HFF-Myc (cell line): ENCODE data around the gene MGARP.

Experiments
- DNase-seq: peaks from one replicate; pipeline ENCODE4 v3.0.0-alpha.2; 2011; ENCODE audit warnings: low read depth; ENCODE audit errors: extremely low read depth
- H3K4me3 ChIP-seq: replicated peaks from 2 replicates; pipeline ENCODE4 v1.5.1; 2011; ENCODE audit warnings: low read depth, mild to moderate bottlenecking, control low read depth, low read length
- TF ChIP-seq, protein P1 (sequence below): IDR thresholded peaks from 2 replicates; pipeline ENCODE4 v1.5.1; 2012; ENCODE audit warnings: mild to moderate bottlenecking, low read depth, low read length, control low read depth; ENCODE audit errors: missing control alignments

Gene MGARP

DNA sequence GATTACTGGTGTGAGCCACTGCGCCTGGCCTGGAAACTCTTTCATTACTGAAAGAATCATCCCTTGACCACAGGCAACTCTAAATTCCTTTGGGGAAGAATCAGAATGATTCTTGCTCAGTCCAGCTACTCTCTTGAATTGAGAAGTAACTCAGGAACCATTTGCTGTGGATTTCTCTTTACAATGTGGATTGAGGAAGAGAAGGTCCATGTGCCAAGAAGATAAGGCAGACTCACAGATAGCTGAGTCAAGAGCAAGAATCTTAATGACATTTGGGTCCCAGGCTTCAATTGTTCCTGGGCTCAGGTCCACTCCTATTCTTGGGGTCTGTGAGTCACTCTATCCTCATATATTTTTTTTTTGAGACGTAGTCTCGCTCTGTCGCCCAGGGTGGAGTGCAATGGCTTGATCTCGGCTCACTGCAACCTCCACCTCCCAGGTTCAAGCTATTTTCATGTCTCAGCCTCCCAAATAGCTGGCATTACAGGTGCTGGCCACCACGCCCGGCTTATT is 6.2 kb upstream of the MGARP start:
- DNase-seq, result no peak
- TF ChIP-seq, protein P1, sequence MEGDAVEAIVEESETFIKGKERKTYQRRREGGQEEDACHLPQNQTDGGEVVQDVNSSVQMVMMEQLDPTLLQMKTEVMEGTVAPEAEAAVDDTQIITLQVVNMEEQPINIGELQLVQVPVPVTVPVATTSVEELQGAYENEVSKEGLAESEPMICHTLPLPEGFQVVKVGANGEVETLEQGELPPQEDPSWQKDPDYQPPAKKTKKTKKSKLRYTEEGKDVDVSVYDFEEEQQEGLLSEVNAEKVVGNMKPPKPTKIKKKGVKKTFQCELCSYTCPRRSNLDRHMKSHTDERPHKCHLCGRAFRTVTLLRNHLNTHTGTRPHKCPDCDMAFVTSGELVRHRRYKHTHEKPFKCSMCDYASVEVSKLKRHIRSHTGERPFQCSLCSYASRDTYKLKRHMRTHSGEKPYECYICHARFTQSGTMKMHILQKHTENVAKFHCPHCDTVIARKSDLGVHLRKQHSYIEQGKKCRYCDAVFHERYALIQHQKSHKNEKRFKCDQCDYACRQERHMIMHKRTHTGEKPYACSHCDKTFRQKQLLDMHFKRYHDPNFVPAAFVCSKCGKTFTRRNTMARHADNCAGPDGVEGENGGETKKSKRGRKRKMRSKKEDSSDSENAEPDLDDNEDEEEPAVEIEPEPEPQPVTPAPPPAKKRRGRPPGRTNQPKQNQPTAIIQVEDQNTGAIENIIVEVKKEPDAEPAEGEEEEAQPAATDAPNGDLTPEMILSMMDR, result no peak
- H3K4me3 ChIP-seq, result no peak overlapping the region

DNA sequence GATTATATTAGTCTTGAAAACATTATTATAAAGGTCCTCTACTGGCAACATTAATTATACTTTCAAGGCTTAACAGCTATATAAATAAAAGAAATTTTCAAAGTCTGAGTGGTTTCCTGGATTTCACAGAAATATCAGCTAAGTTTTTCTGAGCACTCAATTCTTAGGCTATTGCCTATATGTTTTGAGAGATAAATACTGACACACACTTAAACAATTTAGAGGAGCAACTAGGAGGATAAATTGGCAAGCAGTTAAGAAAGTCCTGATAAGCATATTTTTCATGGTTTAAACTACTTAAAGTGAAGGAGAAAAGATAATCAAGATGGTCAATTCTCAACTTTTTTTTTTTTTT is 2.7 kb upstream of the MGARP start:
- no peak for DNase-seq

DNA sequence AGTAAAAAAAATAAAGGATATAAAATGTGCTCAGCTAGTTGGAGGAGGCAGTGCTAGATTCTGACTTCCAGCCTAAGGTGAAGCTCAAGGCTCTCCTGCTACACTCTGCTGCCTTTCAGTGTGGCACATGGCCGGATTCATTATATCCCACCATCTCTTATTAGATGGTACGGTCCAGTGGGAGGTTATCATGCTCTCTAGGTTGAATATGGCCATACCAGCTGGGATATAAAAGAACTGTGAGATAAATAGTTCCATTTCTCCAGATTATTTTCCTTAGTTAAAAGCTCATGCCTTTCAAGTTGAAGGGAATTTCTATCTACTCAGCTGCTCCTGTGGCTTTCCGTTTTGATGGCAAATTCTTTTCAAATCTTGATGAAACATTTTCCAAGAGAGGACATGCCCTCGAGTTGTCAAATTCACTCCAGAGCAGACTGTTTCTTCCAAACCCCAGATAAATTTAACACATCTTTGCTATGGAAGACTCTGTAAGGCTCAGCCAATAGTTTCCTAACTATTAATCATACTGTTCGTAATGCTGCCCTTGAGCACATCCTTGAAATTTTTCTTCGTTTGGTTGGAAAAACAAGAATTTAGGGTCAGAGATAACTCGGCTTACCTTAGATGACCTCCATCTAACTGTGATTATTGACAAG is 2.2 kb upstream of the MGARP start:
- TF ChIP-seq, protein P1, result no peak
- H3K4me3 ChIP-seq, result no peak overlapping the region
- DNase-seq, result no peak

More for the DNA sequence above, 2.7 kb upstream of the MGARP start:
- no peak overlapping the region for H3K4me3 ChIP-seq
- TF ChIP-seq, protein P1, result no peak

DNA sequence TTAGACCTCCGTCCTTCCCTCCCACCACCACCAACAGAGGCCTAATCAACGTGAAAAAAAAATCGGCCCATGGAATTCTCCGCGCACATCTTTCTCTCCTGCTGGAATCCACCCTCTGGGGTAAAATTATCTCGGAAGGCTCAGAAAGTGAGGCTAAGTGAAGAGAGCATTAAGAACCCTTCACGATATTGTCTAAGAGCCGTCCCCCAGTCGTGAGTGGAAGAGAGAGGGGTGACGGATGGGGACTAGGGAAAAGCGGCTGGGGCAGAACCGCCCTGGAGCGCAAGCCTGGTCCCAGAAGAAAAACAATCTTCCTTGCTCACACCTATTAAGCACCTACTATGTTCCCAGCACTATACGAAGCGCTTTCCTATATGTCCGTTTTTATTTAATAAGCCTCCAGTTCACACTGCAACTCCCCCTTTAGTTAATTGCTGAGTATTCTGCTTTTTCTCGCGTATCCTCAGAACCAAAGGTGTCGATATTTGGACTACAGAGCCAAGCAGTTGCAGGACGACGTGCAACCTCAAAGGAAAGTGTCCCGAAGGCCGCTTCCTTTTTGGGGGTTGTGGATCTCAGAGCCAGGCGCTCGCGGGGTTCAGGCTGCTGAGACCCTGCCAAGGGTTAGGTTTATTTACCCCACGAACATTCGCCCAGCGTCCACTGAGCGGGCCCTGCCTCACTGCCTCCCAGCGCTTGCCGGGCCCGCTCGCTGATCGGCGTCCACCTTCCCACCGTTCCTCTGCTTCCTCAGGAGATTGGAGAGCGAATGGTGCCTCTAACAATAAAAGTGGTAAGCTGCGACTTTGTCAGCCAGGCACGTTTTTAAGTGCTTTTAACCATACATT is 889 bp downstream of the MGARP start:
- no peak for DNase-seq
- TF ChIP-seq, protein P1, result no peak
- H3K4me3 ChIP-seq, result peak overlapping the region; percentile 51

DNA sequence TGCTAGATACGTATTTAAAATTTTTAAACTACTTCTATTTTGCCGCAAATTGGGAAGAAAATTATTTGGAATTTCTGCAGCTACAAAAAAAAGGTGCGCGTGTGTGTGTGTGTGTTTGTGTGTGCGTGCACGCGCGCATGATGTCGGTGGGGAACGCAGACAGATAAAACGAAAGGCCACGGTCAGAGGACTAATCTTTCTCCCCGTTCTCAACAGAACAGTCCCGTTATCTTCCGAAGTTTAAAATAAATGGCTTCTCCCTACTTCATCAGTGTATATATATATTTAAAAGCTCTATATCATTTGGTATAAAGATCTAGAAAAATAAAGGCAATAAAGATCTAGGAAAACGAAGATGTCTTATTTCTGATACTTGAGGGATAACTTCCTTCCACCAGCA is 1.5 kb downstream of the MGARP start:
- peak overlapping the region; percentile 51 for H3K4me3 ChIP-seq
- DNase-seq, result no peak
- TF ChIP-seq, protein P1, result no peak

DNA sequence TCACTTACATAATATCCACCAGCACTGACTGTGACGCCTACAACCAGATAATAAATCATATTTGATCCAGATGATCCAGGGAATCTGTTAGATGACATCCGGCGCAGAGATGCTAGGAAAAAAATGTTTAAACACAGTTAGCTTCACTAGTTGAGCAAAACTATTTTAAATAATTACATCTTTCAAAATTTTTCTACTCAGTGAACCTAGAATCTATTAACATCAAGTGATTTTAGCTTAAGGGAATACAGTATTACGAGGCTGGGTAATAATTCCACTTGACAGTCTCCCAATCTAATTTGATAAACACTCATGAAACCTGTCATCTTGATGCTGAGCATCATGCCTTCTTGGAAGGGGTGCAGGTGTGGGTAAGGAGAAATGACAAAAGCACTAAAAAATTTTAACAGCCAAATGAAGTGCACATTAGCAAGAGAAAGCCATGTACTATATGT is 4.7 kb downstream of the MGARP start:
- no peak for DNase-seq
- TF ChIP-seq, protein P1, result no peak
- no peak overlapping the region for H3K4me3 ChIP-seq
